ENCODE results near the gene POR.

The POR gene

DNA sequence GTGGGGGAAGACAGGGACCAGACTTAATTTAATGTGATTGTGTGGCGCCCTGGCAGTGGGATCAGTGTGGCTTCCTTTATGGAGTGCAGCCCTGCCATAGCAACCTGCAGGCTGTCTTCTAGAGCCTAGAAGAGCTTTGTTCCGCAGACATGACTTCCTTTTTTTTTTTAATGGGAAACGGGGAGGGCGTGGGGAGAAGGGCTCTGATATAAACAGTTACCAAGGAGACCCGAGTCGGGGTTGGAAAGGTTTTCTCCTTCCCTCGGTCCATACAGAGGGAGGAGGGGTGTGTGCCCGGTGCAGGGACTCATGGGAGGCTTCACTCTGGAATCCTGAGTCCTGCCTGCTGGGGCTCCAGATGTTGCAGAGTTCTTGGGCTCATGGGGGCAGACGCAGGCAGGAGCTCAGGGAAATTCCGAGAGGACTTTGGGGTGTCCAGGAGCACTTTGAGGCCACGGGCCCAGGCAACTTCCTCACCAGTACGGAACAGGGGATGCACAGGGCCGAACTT, 52.6 kb downstream of the POR start:
- ATAC-seq (ENCODE audit: low read depth) = no peak
- TF ChIP-seq CTCF (IDR thresholded peaks at IDR 0.05; ENCODE audit: poor library complexity, severe bottlenecking) = no peak
- H3K36me3 ChIP-seq (ENCODE audit: low read depth) = peaks cover 3% of the 10 kb centered on the region; the same call in 1 of the 2 replicates
- no peaks in the 10 kb centered on the region for H3K27me3 ChIP-seq (ENCODE audit: insufficient read depth, poor library complexity, severe bottlenecking)
- no peak overlapping the region for H3K27ac ChIP-seq (ENCODE audit: poor library complexity, severe bottlenecking)
- no peaks in the 10 kb centered on the region for H3K4me1 ChIP-seq (ENCODE audit: insufficient read depth, poor library complexity, severe bottlenecking)
- H3K9me3 ChIP-seq (ENCODE audit: severe bottlenecking) = no peaks in the 10 kb centered on the region
- DNase-seq (ENCODE audit: low spot score) = no peak
- no peak overlapping the region for H3K4me3 ChIP-seq (ENCODE audit: severe bottlenecking)

GRCh38 chr7:75968012-75968411, 53.1 kb downstream of the POR start:
- Histone ChIP-seq H3K36me3 (ENCODE audit: low read depth) (peaks cover 8% of the 10 kb centered on the region; the same call in 1 of the 2 replicates), H3K27ac (ENCODE audit: poor library complexity, severe bottlenecking) (no peak overlapping the region), H3K27me3 (ENCODE audit: insufficient read depth, poor library complexity, severe bottlenecking) (no peaks in the 10 kb centered on the region), H3K9me3 (ENCODE audit: severe bottlenecking) (no peaks in the 10 kb centered on the region), H3K4me1 (ENCODE audit: insufficient read depth, poor library complexity, severe bottlenecking) (no peaks in the 10 kb centered on the region), H3K4me3 (ENCODE audit: severe bottlenecking) (no peak overlapping the region)
- ATAC-seq (ENCODE audit: low read depth) (no peak), DNase-seq (ENCODE audit: low spot score) (no peak)
- TF ChIP-seq CTCF (IDR thresholded peaks at IDR 0.05; ENCODE audit: poor library complexity, severe bottlenecking) = no peak

- Histone ChIP-seq H3K4me1 (ENCODE audit: insufficient read depth, poor library complexity, severe bottlenecking) (no peaks in the 10 kb centered on the region), H3K27me3 (ENCODE audit: insufficient read depth, poor library complexity, severe bottlenecking) (no peaks in the 10 kb centered on the region), H3K27ac (ENCODE audit: poor library complexity, severe bottlenecking) (no peak overlapping the region), H3K9me3 (ENCODE audit: severe bottlenecking) (no peaks in the 10 kb centered on the region), H3K4me3 (ENCODE audit: severe bottlenecking) (no peak overlapping the region), H3K36me3 (ENCODE audit: low read depth) (peaks cover 11% of the 10 kb centered on the region; the same call in 1 of the 2 replicates)
- ATAC-seq (ENCODE audit: low read depth) (no peak), DNase-seq (ENCODE audit: low spot score) (no peak)
- no peak for TF ChIP-seq CTCF (IDR thresholded peaks at IDR 0.05; ENCODE audit: poor library complexity, severe bottlenecking)
Observed at GRCh38 chr7:75968561-75969001, 53.6 kb downstream of the POR start.

DNA sequence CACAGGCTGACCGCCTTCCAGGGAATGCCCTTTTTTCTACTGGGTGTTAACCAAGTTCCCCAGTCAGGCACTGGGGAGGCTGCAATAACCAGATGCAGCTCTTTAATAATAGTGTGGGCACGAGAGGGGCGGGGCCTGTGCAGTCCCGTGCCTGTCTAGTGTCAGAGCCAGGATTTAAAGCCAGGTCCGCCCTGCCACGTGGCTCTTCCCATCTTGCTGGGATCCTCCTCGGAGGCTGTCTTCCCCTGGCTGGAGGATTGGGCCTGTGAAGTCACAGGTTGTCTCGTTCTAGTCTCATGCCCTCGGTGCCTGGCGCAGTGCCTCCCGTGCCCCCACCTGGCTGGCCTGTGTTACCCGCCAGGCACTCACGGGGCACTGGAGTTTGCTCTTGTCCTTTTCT, 54.2 kb downstream of the POR start:
- no peak overlapping the region for H3K27ac ChIP-seq (ENCODE audit: poor library complexity, severe bottlenecking)
- no peak for TF ChIP-seq CTCF (IDR thresholded peaks at IDR 0.05; ENCODE audit: poor library complexity, severe bottlenecking)
- H3K4me1 ChIP-seq (ENCODE audit: insufficient read depth, poor library complexity, severe bottlenecking) = no peaks in the 10 kb centered on the region
- DNase-seq (ENCODE audit: low spot score) (no peak), ATAC-seq (ENCODE audit: low read depth) (no peak)
- no peaks in the 10 kb centered on the region for H3K27me3 ChIP-seq (ENCODE audit: insufficient read depth, poor library complexity, severe bottlenecking)
- no peaks in the 10 kb centered on the region for H3K9me3 ChIP-seq (ENCODE audit: severe bottlenecking)
- H3K4me3 ChIP-seq (ENCODE audit: severe bottlenecking) = no peak overlapping the region
- H3K36me3 ChIP-seq (ENCODE audit: low read depth) = peaks cover 11% of the 10 kb centered on the region; the same call in 1 of the 2 replicates

- Histone ChIP-seq H3K4me3 (ENCODE audit: severe bottlenecking) (no peak overlapping the region), H3K27me3 (ENCODE audit: insufficient read depth, poor library complexity, severe bottlenecking) (no peaks in the 10 kb centered on the region), H3K27ac (ENCODE audit: poor library complexity, severe bottlenecking) (no peak overlapping the region), H3K4me1 (ENCODE audit: insufficient read depth, poor library complexity, severe bottlenecking) (no peaks in the 10 kb centered on the region), H3K9me3 (ENCODE audit: severe bottlenecking) (no peaks in the 10 kb centered on the region), H3K36me3 (ENCODE audit: low read depth) (peaks cover 11% of the 10 kb centered on the region; the same call in 1 of the 2 replicates)
- ATAC-seq (ENCODE audit: low read depth) (no peak), DNase-seq (ENCODE audit: low spot score) (no peak)
- TF ChIP-seq CTCF (IDR thresholded peaks at IDR 0.05; ENCODE audit: poor library complexity, severe bottlenecking) = no peak
Observed at GRCh38 chr7:75969704-75970498, 54.9 kb downstream of the POR start.

Measured in RWPE2 (cell line).